NCI-H1105 (cell line): ENCODE measurements around the gene ARSJ.
"Not testable (repeated sequence)": the region's sequence is repeated elsewhere in the genome, so short reads cannot be mapped to it uniquely, and the experiment has no call there.

Experiments used
- DNase-seq: peaks from one replicate; lab custom pipeline; 2025; lab: John Stamatoyannopoulos, UW

Gene ARSJ

GRCh38 chr4:113957956-113958355 is 21.5 kb downstream of the ARSJ start:
- DNase-seq = no peak

GRCh38 chr4:113955948-113956347 is 23.5 kb downstream of the ARSJ start:
- DNase-seq = no peak

GRCh38 chr4:113955411-113955810 is 24.0 kb downstream of the ARSJ start:
- no peak for DNase-seq

- no peak for DNase-seq
Measured at GRCh38 chr4:113953888-113954287, 25.6 kb downstream of the ARSJ start.

- DNase-seq = peak; percentile 8
Measured at GRCh38 chr4:113952452-113953029, 26.9 kb downstream of the ARSJ start.

GRCh38 chr4:113951263-113951662 is 28.2 kb downstream of the ARSJ start:
- DNase-seq = no peak

- no peak for DNase-seq
Measured at GRCh38 chr4:113950207-113950606, 29.2 kb downstream of the ARSJ start.

- no peak for DNase-seq
Measured at GRCh38 chr4:113947484-113947883, 32.0 kb downstream of the ARSJ start.

- no peak for DNase-seq
Measured at GRCh38 chr4:113945906-113946305, 33.5 kb downstream of the ARSJ start.

- no peak for DNase-seq
Measured at GRCh38 chr4:113943863-113944262, 35.6 kb downstream of the ARSJ start.

GRCh38 chr4:113943085-113943484 is 36.4 kb downstream of the ARSJ start:
- DNase-seq = no peak

GRCh38 chr4:113941836-113942235 is 37.6 kb downstream of the ARSJ start:
- DNase-seq = no peak

- DNase-seq = not testable (repeated sequence)
Measured at GRCh38 chr4:113940103-113940502, 39.3 kb downstream of the ARSJ start.

- no peak for DNase-seq
Measured at GRCh38 chr4:113935190-113935589, 44.3 kb downstream of the ARSJ start.

GRCh38 chr4:113924706-113925105 is 54.7 kb downstream of the ARSJ start:
- not testable (repeated sequence) for DNase-seq

- DNase-seq = no peak
Measured at GRCh38 chr4:113921089-113921794, 58.2 kb downstream of the ARSJ start.

- no peak for DNase-seq
Measured at GRCh38 chr4:113919611-113920010, 59.8 kb downstream of the ARSJ start.

- DNase-seq = no peak
Measured at GRCh38 chr4:113919145-113919544, 60.3 kb downstream of the ARSJ start.

- no peak for DNase-seq
Measured at GRCh38 chr4:113908829-113909228, 70.6 kb downstream of the ARSJ start.

GRCh38 chr4:113907559-113907958 is 71.9 kb downstream of the ARSJ start:
- no peak for DNase-seq

GRCh38 chr4:113905301-113905700 is 74.1 kb downstream of the ARSJ start:
- DNase-seq = no peak

GRCh38 chr4:113904877-113905276 is 74.6 kb downstream of the ARSJ start:
- DNase-seq = no peak

GRCh38 chr4:113901994-113902787 is 77.3 kb downstream of the ARSJ start:
- no peak for DNase-seq
